ENCODE results near the gene PLAAT5.

Gene PLAAT5

GRCh38 chr11:63491636-63492372 lies 837 bp upstream of the PLAAT5 start:
- no peak for DNase-seq (ENCODE audit: insufficient read length, low spot score)
- TF ChIP-seq POLR2A (IDR thresholded peaks at IDR 0.05; ENCODE audit: low read depth, low read length) (no peak), POU2F2 (IDR thresholded peaks at IDR 0.05; ENCODE audit: low read depth, low read length) (no peak), POLR2AphosphoS5 (IDR thresholded peaks at IDR 0.05; ENCODE audit: low read depth, low read length) (no peak)
- FAIRE-seq, result no peak

DNA sequence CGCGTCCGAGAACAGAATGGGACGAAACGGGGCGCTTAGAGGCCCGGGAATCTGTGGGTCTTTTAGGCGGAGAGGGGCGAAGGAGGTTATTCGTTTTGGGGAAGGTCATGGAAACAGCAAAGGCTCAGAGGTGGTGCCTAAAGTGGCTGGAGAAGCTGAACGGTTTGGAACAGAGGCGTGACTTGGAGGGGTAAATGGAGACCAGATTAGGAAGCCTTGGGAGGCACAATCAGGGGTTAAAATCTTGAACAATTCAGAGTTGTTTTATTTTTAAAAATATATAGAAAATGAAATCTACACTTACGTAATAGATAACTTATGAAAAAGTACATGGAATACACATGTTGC lies 247 bp upstream of the PLAAT5 start:
- DNase-seq (ENCODE audit: insufficient read length, low spot score) (no peak), FAIRE-seq (no peak)
- TF ChIP-seq POLR2A (IDR thresholded peaks at IDR 0.05; ENCODE audit: low read depth, low read length) (no peak), POU2F2 (IDR thresholded peaks at IDR 0.05; ENCODE audit: low read depth, low read length) (no peak), SPI1 (IDR thresholded peaks at IDR 0.05; ENCODE audit: low read depth, low read length) (no peak), PAX5 (IDR thresholded peaks at IDR 0.05; ENCODE audit: insufficient read depth, low read length, severe bottlenecking) (no peak), POLR2AphosphoS5 (IDR thresholded peaks at IDR 0.05; ENCODE audit: low read depth, low read length) (no peak), TAF1 (IDR thresholded peaks at IDR 0.05; ENCODE audit: low read depth, low read length) (no peak)

GRCh38 chr11:63489879-63490278 lies 1.1 kb downstream of the PLAAT5 start:
- FAIRE-seq, result no peak
- DNase-seq (ENCODE audit: insufficient read length, low spot score), result no peak
- TF ChIP-seq POLR2AphosphoS5 (IDR thresholded peaks at IDR 0.05; ENCODE audit: low read depth, low read length) (no peak), POLR2A (IDR thresholded peaks at IDR 0.05; ENCODE audit: low read depth, low read length) (no peak), POU2F2 (IDR thresholded peaks at IDR 0.05; ENCODE audit: low read depth, low read length) (no peak)

DNA sequence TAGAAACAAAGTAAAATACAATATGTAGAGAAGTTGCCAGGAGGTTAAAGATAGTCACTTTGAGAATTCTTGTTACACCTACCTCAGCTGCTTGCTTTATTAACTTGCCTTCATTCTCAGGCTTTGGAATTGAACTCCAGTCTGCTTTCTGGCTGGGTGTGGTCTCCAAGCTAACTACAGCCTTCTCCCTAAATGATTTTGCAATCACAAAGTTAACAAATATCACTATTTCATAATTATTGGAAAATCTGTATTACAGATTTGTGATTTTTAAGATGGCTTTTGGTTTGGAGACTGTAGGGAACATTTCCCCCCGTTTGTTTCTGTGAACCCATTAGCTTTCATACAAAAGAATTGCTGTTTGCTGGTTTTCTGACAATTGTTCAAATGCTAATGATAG lies 2.2 kb downstream of the PLAAT5 start:
- no peak for TF ChIP-seq POLR2A (IDR thresholded peaks at IDR 0.05; ENCODE audit: low read depth, low read length)
- no peak for TF ChIP-seq TAF1 (IDR thresholded peaks at IDR 0.05; ENCODE audit: low read depth, low read length)
- no peak for TF ChIP-seq SPI1 (IDR thresholded peaks at IDR 0.05; ENCODE audit: low read depth, low read length)
- no peak for TF ChIP-seq POLR2AphosphoS5 (IDR thresholded peaks at IDR 0.05; ENCODE audit: low read depth, low read length)
- TF ChIP-seq POU2F2 (IDR thresholded peaks at IDR 0.05; ENCODE audit: low read depth, low read length), result no peak
- DNase-seq (ENCODE audit: insufficient read length, low spot score), result no peak
- FAIRE-seq, result no peak

- DNase-seq (ENCODE audit: insufficient read length, low spot score), result no peak
- no peak for FAIRE-seq
- TF ChIP-seq PAX5 (IDR thresholded peaks at IDR 0.05; ENCODE audit: insufficient read depth, low read length, severe bottlenecking) (no peak), TAF1 (IDR thresholded peaks at IDR 0.05; ENCODE audit: low read depth, low read length) (no peak), SPI1 (IDR thresholded peaks at IDR 0.05; ENCODE audit: low read depth, low read length) (no peak), POU2F2 (IDR thresholded peaks at IDR 0.05; ENCODE audit: low read depth, low read length) (no peak), POLR2AphosphoS5 (IDR thresholded peaks at IDR 0.05; ENCODE audit: low read depth, low read length) (no peak), POLR2A (IDR thresholded peaks at IDR 0.05; ENCODE audit: low read depth, low read length) (no peak)
Measured at GRCh38 chr11:63485777-63486176, 5.2 kb downstream of the PLAAT5 start.

GRCh38 chr11:63480039-63480438 lies 10.9 kb downstream of the PLAAT5 start:
- no peak for DNase-seq (ENCODE audit: insufficient read length, low spot score)
- no peak for FAIRE-seq
- TF ChIP-seq POU2F2 (IDR thresholded peaks at IDR 0.05; ENCODE audit: low read depth, low read length), result no peak
- no peak for TF ChIP-seq POLR2A (IDR thresholded peaks at IDR 0.05; ENCODE audit: low read depth, low read length)
- no peak for TF ChIP-seq POLR2AphosphoS5 (IDR thresholded peaks at IDR 0.05; ENCODE audit: low read depth, low read length)
- TF ChIP-seq TAF1 (IDR thresholded peaks at IDR 0.05; ENCODE audit: low read depth, low read length), result no peak
- TF ChIP-seq PAX5 (IDR thresholded peaks at IDR 0.05; ENCODE audit: insufficient read depth, low read length, severe bottlenecking), result no peak
- no peak for TF ChIP-seq SPI1 (IDR thresholded peaks at IDR 0.05; ENCODE audit: low read depth, low read length)

GRCh38 chr11:63478896-63479295 lies 12.1 kb downstream of the PLAAT5 start:
- TF ChIP-seq POU2F2 (IDR thresholded peaks at IDR 0.05; ENCODE audit: low read depth, low read length), result no peak
- TF ChIP-seq PAX5 (IDR thresholded peaks at IDR 0.05; ENCODE audit: insufficient read depth, low read length, severe bottlenecking), result no peak
- TF ChIP-seq POLR2A (IDR thresholded peaks at IDR 0.05; ENCODE audit: low read depth, low read length), result no peak
- TF ChIP-seq POLR2AphosphoS5 (IDR thresholded peaks at IDR 0.05; ENCODE audit: low read depth, low read length), result no peak
- no peak for TF ChIP-seq TAF1 (IDR thresholded peaks at IDR 0.05; ENCODE audit: low read depth, low read length)
- no peak for TF ChIP-seq SPI1 (IDR thresholded peaks at IDR 0.05; ENCODE audit: low read depth, low read length)
- FAIRE-seq, result peak; percentile 91
- peak; percentile 39 for DNase-seq (ENCODE audit: insufficient read length, low spot score)

DNA sequence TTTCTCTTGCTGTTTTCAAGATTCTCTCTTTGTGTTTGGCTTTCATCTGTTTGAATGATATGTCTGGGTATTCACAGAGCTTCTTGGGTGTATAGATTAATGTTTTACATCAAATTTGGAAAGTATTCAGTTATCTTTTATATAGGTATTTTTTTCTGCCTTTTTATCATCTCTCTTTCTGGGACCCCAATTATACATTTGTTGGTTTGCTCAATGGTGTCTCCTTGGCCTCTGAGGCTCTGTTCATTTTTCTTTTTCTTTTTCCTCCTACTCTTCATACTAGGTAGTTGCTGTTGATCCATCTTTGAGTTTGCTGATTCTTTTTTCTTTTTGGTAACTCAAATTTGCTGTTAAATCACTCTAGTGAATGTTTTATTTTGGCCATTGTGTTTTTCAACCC lies 14.3 kb downstream of the PLAAT5 start:
- DNase-seq (ENCODE audit: insufficient read length, low spot score), result no peak
- TF ChIP-seq POLR2AphosphoS5 (IDR thresholded peaks at IDR 0.05; ENCODE audit: low read depth, low read length) (no peak), SPI1 (IDR thresholded peaks at IDR 0.05; ENCODE audit: low read depth, low read length) (no peak), TAF1 (IDR thresholded peaks at IDR 0.05; ENCODE audit: low read depth, low read length) (no peak), POU2F2 (IDR thresholded peaks at IDR 0.05; ENCODE audit: low read depth, low read length) (no peak), POLR2A (IDR thresholded peaks at IDR 0.05; ENCODE audit: low read depth, low read length) (no peak), PAX5 (IDR thresholded peaks at IDR 0.05; ENCODE audit: insufficient read depth, low read length, severe bottlenecking) (no peak)
- no peak for FAIRE-seq

- no peak for TF ChIP-seq TAF1 (IDR thresholded peaks at IDR 0.05; ENCODE audit: low read depth, low read length)
- TF ChIP-seq POLR2A (IDR thresholded peaks at IDR 0.05; ENCODE audit: low read depth, low read length), result no peak
- FAIRE-seq (no peak), DNase-seq (ENCODE audit: insufficient read length, low spot score) (no peak)
Measured at GRCh38 chr11:63472372-63472771, 18.6 kb downstream of the PLAAT5 start.

- no peak for FAIRE-seq
- TF ChIP-seq PAX5 (IDR thresholded peaks at IDR 0.05; ENCODE audit: insufficient read depth, low read length, severe bottlenecking) (no peak), POLR2A (IDR thresholded peaks at IDR 0.05; ENCODE audit: low read depth, low read length) (no peak), TAF1 (IDR thresholded peaks at IDR 0.05; ENCODE audit: low read depth, low read length) (no peak), POU2F2 (IDR thresholded peaks at IDR 0.05; ENCODE audit: low read depth, low read length) (no peak), POLR2AphosphoS5 (IDR thresholded peaks at IDR 0.05; ENCODE audit: low read depth, low read length) (no peak), SPI1 (IDR thresholded peaks at IDR 0.05; ENCODE audit: low read depth, low read length) (no peak)
- no peak for DNase-seq (ENCODE audit: insufficient read length, low spot score)
Measured at GRCh38 chr11:63470311-63470710, 20.7 kb downstream of the PLAAT5 start.
